Stomach (tissue), 9 donors: ENCODE results near the gene METTL15. TPM values are rescaled to one million over a fixed set of nuclear protein-coding genes. Genes with fewer than 3 reads are reported as not detected.

ENCODE experiments used
- DNase-seq, 2 donors: peaks; one replicate each; pipeline versions ENCODE4 v3.0.0 to v3.0.0-alpha.2; 2013 to 2019
- H3K27ac ChIP-seq, 5 donors: fragments of 200-600 bp in 4 of 5; sonication (generic) in 4 of 5; one replicate each; pipeline ENCODE4 v1.5.1; 2013 to 2019; ENCODE audit warnings: mild to moderate bottlenecking in 1 of 5, moderate library complexity in 1 of 5
- H3K27me3 ChIP-seq, 3 donors: fragments of 200-600 bp; sonication (generic); one replicate each; pipeline ENCODE4 v1.5.1; 2017 to 2019; ENCODE audit warnings: mixed run types in 1 of 3
- H3K36me3 ChIP-seq, 4 donors: fragments of 200-600 bp; sonication (generic); 1 replicate in 3 of 4; 2 replicates in 1 of 4; pipeline ENCODE4 v1.5.1; 2016 to 2019
- H3K4me1 ChIP-seq, 4 donors: fragments of 200-600 bp; sonication (generic); one replicate each; pipeline ENCODE4 v1.5.1; 2016 to 2019
- H3K4me3 ChIP-seq, 4 donors: fragments of 200-600 bp; sonication (generic) in 3 of 4; one replicate each; pipeline ENCODE4 v1.5.1; 2016 to 2019; ENCODE audit warnings: mild to moderate bottlenecking in 1 of 4
- H3K9me3 ChIP-seq, 4 donors: fragments of 200-600 bp; sonication (generic); one replicate each; pipeline ENCODE4 v1.5.1; 2016 to 2019
- CTCF ChIP-seq, 7 experiments: fragments of 450-650 bp in 4 of 7; fragments of 200-600 bp in 3 of 7; sonication (generic) in 3 of 7; IDR thresholded peaks; one replicate each; pipeline ENCODE4 v1.5.1; 2016 to 2019; ENCODE audit warnings: antibody characterized with exemption in 7 of 7, control low read depth in 2 of 7, mild to moderate bottlenecking in 1 of 7
- EP300 ChIP-seq: sonication (generic); formaldehyde crosslinking; IDR thresholded peaks from one replicate; pipeline ENCODE4 v1.6.1; 2017; ENCODE audit warnings: antibody characterized with exemption
- POLR2A ChIP-seq, 4 donors: fragments of 450-650 bp; IDR thresholded peaks; one replicate each; pipeline ENCODE4 v1.6.1; 2016; ENCODE audit warnings: antibody characterized with exemption in 4 of 4, control low read depth in 2 of 4, mild to moderate bottlenecking in 1 of 4, moderate library complexity in 1 of 4
- POLR2AphosphoS5 ChIP-seq, 3 donors: sonication (generic); formaldehyde crosslinking; IDR thresholded peaks; one replicate each; pipeline ENCODE4 v1.6.1; 2016; ENCODE audit warnings: antibody characterized with exemption in 3 of 3
- WGBS, 5 donors: extraction: QIAGEN DNeasy Blood & Tissue Kit in 3 of 5; methylation state at CpG; one replicate each; pipeline versions ENCODE4 v1.1.5 to v1.1.7; 2013 to 2018; 5-methylcytosine and 5-hydroxymethylcytosine counted together
- intact Hi-C: fragments of 100-400 bp; cut with DNase I; formaldehyde crosslinking; loops from one replicate; pipeline ENCODE4 v1.15.1; 2023; ENCODE audit warnings: low total_unique reads
- polyA plus RNA-seq, 3 donors: library from polyadenylated mRNA; stranded (reverse); fragments of 200-250 nt; gene quantifications; one replicate each; pipeline ENCODE4 v1.2.3, GENCODE V29; 2013
- total RNA-seq, 5 donors: library from RNA; depleted of rRNA; stranded (reverse); fragments of >200 nt; gene quantifications; one replicate each; pipeline versions ENCODE4 v1.1.0 to v1.2.3, GENCODE V29; 2014 to 2016
- donor health status: healthy with polysubstance abuse.
- donor health status: Bipolar disorder and iron deficiency.
- donor health status: healthy.

The METTL15 gene
- total and polyA plus RNA-seq, 8 donors, result 0.58 to 21.7 (median 8.7) TPM

- Histone ChIP-seq H3K4me3 (no peak overlapping the region), H3K9me3 (no peaks in the 10 kb centered on the region), H3K4me1 (peaks cover 8 to 32% (median 25%) of the 10 kb centered on the region in 4 donors), H3K27ac (no peak overlapping the region), H3K27me3 (no peaks in the 10 kb centered on the region), H3K36me3 (peaks cover 0 to 26% (median 22%) of the 10 kb centered on the region in 4 donors)
- TF ChIP-seq EP300, result no peak
- no peak for TF ChIP-seq CTCF (IDR thresholded peaks at IDR 0.05)
- TF ChIP-seq POLR2AphosphoS5 (IDR thresholded peaks at IDR 0.05), result no peak
- TF ChIP-seq POLR2A (IDR thresholded peaks at IDR 0.05), result no peak
- intact Hi-C loops, result no loop called here
- 94 to 99% (median 97%) methylated on average over 4 of the region's 4 CpGs for WGBS, 5 donors
- no peak for DNase-seq
Observed at GRCh38 chr11:28114116-28114515, 5.9 kb downstream of the METTL15 start.

GRCh38 chr11:28114731-28115130 is 6.5 kb downstream of the METTL15 start:
- Histone ChIP-seq H3K4me1 (peaks cover 3 to 26% (median 19%) of the 10 kb centered on the region in 4 donors), H3K9me3 (no peaks in the 10 kb centered on the region), H3K27ac (no peak overlapping the region), H3K27me3 (no peaks in the 10 kb centered on the region), H3K4me3 (no peak overlapping the region), H3K36me3 (peaks cover 0 to 26% (median 22%) of the 10 kb centered on the region in 4 donors)
- DNase-seq, result no peak
- 83 to 100% (median 93%) methylated on average over 1 of the region's 1 CpG for WGBS, 5 donors
- no peak for TF ChIP-seq EP300
- no peak for TF ChIP-seq CTCF (IDR thresholded peaks at IDR 0.05)
- no peak for TF ChIP-seq POLR2A (IDR thresholded peaks at IDR 0.05)
- no peak for TF ChIP-seq POLR2AphosphoS5 (IDR thresholded peaks at IDR 0.05)
- intact Hi-C loops, result no loop called here

DNA sequence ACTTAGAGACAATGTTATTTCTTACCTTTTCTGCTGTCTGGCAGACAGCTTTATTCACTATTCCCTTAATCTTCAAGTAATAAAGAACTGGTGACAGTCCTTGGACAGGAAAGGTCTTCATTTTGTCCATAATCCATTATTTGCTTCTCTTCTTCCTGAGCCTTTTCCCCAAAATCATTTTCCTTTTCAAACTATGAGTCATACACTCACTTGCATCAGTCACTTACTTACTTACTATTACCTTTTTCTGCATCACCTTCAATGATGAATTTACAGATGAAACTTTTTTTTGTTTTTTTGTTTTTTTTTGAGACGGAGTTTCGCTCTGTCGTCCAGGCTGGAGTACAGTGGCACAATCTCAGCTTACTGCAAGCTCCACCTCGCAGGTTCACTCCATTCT is 9.5 kb downstream of the METTL15 start:
- Histone ChIP-seq H3K9me3 (no peaks in the 10 kb centered on the region), H3K27ac (no peak overlapping the region), H3K4me1 (peaks cover 0 to 15% (median 3%) of the 10 kb centered on the region in 4 donors), H3K36me3 (peaks cover 0 to 26% (median 22%) of the 10 kb centered on the region in 4 donors), H3K4me3 (no peak overlapping the region), H3K27me3 (no peaks in the 10 kb centered on the region)
- intact Hi-C loops, result no loop called here
- DNase-seq, result no peak
- WGBS, 5 donors, result 93 to 98% (median 97%) methylated on average over 4 of the region's 4 CpGs
- TF ChIP-seq EP300 (no peak), CTCF (IDR thresholded peaks at IDR 0.05) (no peak), POLR2A (IDR thresholded peaks at IDR 0.05) (no peak), POLR2AphosphoS5 (IDR thresholded peaks at IDR 0.05) (no peak)

GRCh38 chr11:28123151-28123581 is 15.0 kb downstream of the METTL15 start:
- Histone ChIP-seq H3K4me1 (peaks cover 0 to 14% (median 3%) of the 10 kb centered on the region in 4 donors), H3K36me3 (peaks cover 0 to 25% (median 13%) of the 10 kb centered on the region in 4 donors), H3K9me3 (no peaks in the 10 kb centered on the region), H3K27ac (no peak overlapping the region), H3K27me3 (no peaks in the 10 kb centered on the region), H3K4me3 (no peak overlapping the region)
- DNase-seq, result no peak
- WGBS, 5 donors, result 82 to 91% (median 86%) methylated on average over 3 of the region's 3 CpGs
- TF ChIP-seq CTCF (IDR thresholded peaks at IDR 0.05) (no peak), POLR2AphosphoS5 (IDR thresholded peaks at IDR 0.05) (no peak), POLR2A (IDR thresholded peaks at IDR 0.05) (no peak), EP300 (no peak)
- intact Hi-C loops, result no loop called here
